Keratinocyte (primary cell): ENCODE measurements around the gene CCND3. TPM values are rescaled to one million over a fixed set of nuclear protein-coding genes. Genes with fewer than 3 reads are reported as not detected.
A peak's percentile ranks its signal among the peaks of the same experiment; 100 is the strongest.

ENCODE experiments used
- DNase-seq: peaks from one replicate; pipeline ENCODE4 v3.0.0-alpha.2; 2011; ENCODE audit warnings: low read depth, missing footprints, low spot score
- FAIRE-seq: peaks from 2 replicates; lab custom pipeline; 2011; peaks lifted over from hg19 to GRCh38; lab: Jason Lieb, UNC
- H2AFZ ChIP-seq: 2 replicates; pipeline ENCODE4 v1.6.0; 2012; ENCODE audit warnings: low read length, control low read depth, inconsistent platforms; ENCODE audit not compliant: control insufficient read depth
- H3K27ac ChIP-seq: 2 replicates; pipeline ENCODE4 v1.5.1; 2011; ENCODE audit warnings: low read length; ENCODE audit not compliant: control insufficient read depth, insufficient read depth
- H3K27me3 ChIP-seq: 3 replicates; pipeline ENCODE4 v1.6.0; 2011; ENCODE audit warnings: low read length; ENCODE audit not compliant: control insufficient read depth, insufficient read depth; ENCODE audit errors: extremely low read depth
- H3K36me3 ChIP-seq, 2 experiments: 2 replicates in 1 of 2; 3 replicates in 1 of 2; pipeline ENCODE4 v1.5.1; 2011; ENCODE audit warnings: low read length in 2 of 2, mild to moderate bottlenecking in 1 of 2; ENCODE audit not compliant: control insufficient read depth in 2 of 2, insufficient read depth in 2 of 2; ENCODE audit errors: extremely low read depth in 1 of 2
- H3K4me1 ChIP-seq: 3 replicates; pipeline ENCODE4 v1.5.1; 2011; ENCODE audit warnings: low read length; ENCODE audit not compliant: control insufficient read depth, insufficient read depth; ENCODE audit errors: extremely low read depth
- H3K4me2 ChIP-seq: 3 replicates; pipeline ENCODE4 v1.6.0; 2011; ENCODE audit warnings: low read depth, low read length; ENCODE audit not compliant: control insufficient read depth, insufficient read depth; ENCODE audit errors: extremely low read depth
- H3K4me3 ChIP-seq, 3 experiments: fragments of 200-600 bp in 1 of 3; sonication (generic) in 1 of 3; 2 replicates in 2 of 3; 3 replicates in 1 of 3; pipeline ENCODE4 v1.5.1; 2011 to 2016; ENCODE audit warnings: low read length in 3 of 3, mild to moderate bottlenecking in 3 of 3, control low read depth in 2 of 3, inconsistent platforms in 1 of 3, low read depth in 1 of 3, mixed read lengths in 1 of 3, mixed run types in 1 of 3, moderate library complexity in 1 of 3; ENCODE audit not compliant: control insufficient read depth in 2 of 3, insufficient read depth in 2 of 3; ENCODE audit errors: extremely low read depth in 1 of 3
- H3K79me2 ChIP-seq: 2 replicates; pipeline ENCODE4 v1.6.0; 2012; ENCODE audit warnings: low read length; ENCODE audit not compliant: control insufficient read depth, insufficient read depth
- H3K9ac ChIP-seq: 3 replicates; pipeline ENCODE4 v1.6.0; 2011; ENCODE audit warnings: low read length; ENCODE audit not compliant: control insufficient read depth, insufficient read depth; ENCODE audit errors: extremely low read depth
- H3K9me1 ChIP-seq: 3 replicates; pipeline ENCODE4 v1.6.0; 2011; ENCODE audit warnings: low read length; ENCODE audit not compliant: control insufficient read depth, insufficient read depth; ENCODE audit errors: extremely low read depth
- H3K9me3 ChIP-seq: 2 replicates; pipeline ENCODE4 v1.5.1; 2012; ENCODE audit warnings: low read depth, low read length; ENCODE audit not compliant: control insufficient read depth
- H4K20me1 ChIP-seq: 3 replicates; pipeline ENCODE4 v1.6.0; 2011; ENCODE audit warnings: low read length; ENCODE audit not compliant: control insufficient read depth, insufficient read depth; ENCODE audit errors: extremely low read depth
- CTCF ChIP-seq, 3 experiments: IDR thresholded peaks in 1 of 3; conservative IDR thresholded peaks in 1 of 3; optimal IDR thresholded peaks in 1 of 3; 2 replicates in 2 of 3; 3 replicates in 1 of 3; pipeline versions ENCODE3 to v1.5.1; 2011; ENCODE audit warnings: low read length in 3 of 3, mild to moderate bottlenecking in 3 of 3, moderate library complexity in 2 of 3, control low read depth in 1 of 3, inconsistent platforms in 1 of 3; ENCODE audit not compliant: insufficient read depth in 2 of 3; ENCODE audit errors: extremely low read depth in 1 of 3
- EZH2 ChIP-seq: IDR thresholded peaks from one replicate; pipeline ENCODE4 v1.6.1; 2012; ENCODE audit warnings: inconsistent platforms, mild to moderate bottlenecking, low read length, moderate library complexity
- dilution Hi-C: fragments of 300-500 bp; cut with MboI; formaldehyde crosslinking; loops from one replicate; pipeline ENCODE4 v1.7.0; 2020; ENCODE audit warnings: low sequenced_read_pairs; ENCODE audit not compliant: extremely low pct_ligation_motif_present
- polyA plus RNA-seq, 5 experiments: library from polyadenylated mRNA; depleted of rRNA in 3 of 5; stranded (reverse) in 3 of 5; stranded (forward) in 1 of 5; unstranded in 1 of 5; fragments of >200 nt; gene quantifications; 1 replicate in 1 of 5; 2 replicates in 3 of 5; 3 replicates in 1 of 5; pipeline versions ENCODE4 v1.2.1 to v1.2.3, GENCODE V29; 2011 to 2012; ENCODE audit warnings: missing spikeins in 2 of 5, low read depth in 1 of 5, low replicate concordance in 1 of 5

CCND3 gene
- polyA plus RNA-seq, 1 donor (not counting 4 experiments of a cell fraction or from before 2014, with no cell fraction given) = 37.3 TPM

GRCh38 chr6:41966214-41966920 is 24.8 kb upstream of the CCND3 start:
- FAIRE-seq = no peak
- Histone ChIP-seq H3K9me3 (no peaks in the 10 kb centered on the region), H3K27ac (peak overlapping the region; percentile 47), H3K9me1 (peaks cover 2% of the 10 kb centered on the region), H3K27me3 (no peaks in the 10 kb centered on the region), H3K9ac (no peak overlapping the region), H3K4me1 (peaks cover 22% of the 10 kb centered on the region), H3K4me2 (peak overlapping the region; percentile 12), H3K36me3 (no peaks in the 10 kb centered on the region), H4K20me1 (no peaks in the 10 kb centered on the region), H3K4me3 (peak overlapping the region in 1 of 3 experiments; percentile 28), H3K79me2 (no peaks in the 10 kb centered on the region), H2AFZ (no peak overlapping the region)
- no peak for DNase-seq
- dilution Hi-C loops = no loop called here
- no peak for TF ChIP-seq CTCF (optimal IDR thresholded peaks at IDR 0.05 in 1 of 3, IDR thresholded peaks at IDR 0.05 in 1 of 3, conservative IDR thresholded peaks at IDR 0.05 in 1 of 3; ENCODE audit: extremely low read depth in 1 of 3, insufficient read depth in 2 of 3, low read length in 3 of 3)
- TF ChIP-seq EZH2 = no peak

GRCh38 chr6:41965429-41966213 is 24.0 kb upstream of the CCND3 start:
- Histone ChIP-seq H3K9ac (no peak overlapping the region), H3K36me3 (no peaks in the 10 kb centered on the region), H3K79me2 (no peaks in the 10 kb centered on the region), H3K9me3 (no peaks in the 10 kb centered on the region), H3K27me3 (no peaks in the 10 kb centered on the region), H2AFZ (no peak overlapping the region), H4K20me1 (no peaks in the 10 kb centered on the region), H3K27ac (no peak overlapping the region), H3K4me2 (no peak overlapping the region), H3K4me3 (no peak overlapping the region), H3K4me1 (peaks cover 22% of the 10 kb centered on the region), H3K9me1 (peaks cover 2% of the 10 kb centered on the region)
- FAIRE-seq = no peak
- TF ChIP-seq CTCF (optimal IDR thresholded peaks at IDR 0.05 in 1 of 3, IDR thresholded peaks at IDR 0.05 in 1 of 3, conservative IDR thresholded peaks at IDR 0.05 in 1 of 3; ENCODE audit: extremely low read depth in 1 of 3, insufficient read depth in 2 of 3, low read length in 3 of 3) (no peak), EZH2 (no peak)
- DNase-seq = no peak
- dilution Hi-C loops = no loop called here
